ENCODE results near the gene RAB27A.

Gene RAB27A

DNA sequence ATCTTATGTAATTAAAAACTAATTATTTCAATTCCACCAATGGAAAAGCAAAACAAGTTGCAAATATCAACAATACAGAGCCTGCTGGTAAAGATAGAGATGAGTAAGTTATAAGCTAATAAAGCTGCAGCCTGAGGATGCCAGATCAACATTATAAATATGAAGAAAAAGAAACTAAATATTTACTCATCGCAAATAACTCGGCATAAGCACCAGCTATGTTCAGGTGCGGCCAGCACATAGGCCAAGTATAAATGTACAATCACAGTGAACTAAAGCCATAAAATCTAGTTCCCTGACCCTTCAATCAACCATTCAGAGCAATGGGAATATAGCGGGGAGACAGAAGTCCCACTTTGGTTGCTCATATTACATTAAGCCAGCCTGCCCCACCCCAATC is 85.1 kb downstream of the RAB27A start:
- no peak for TF ChIP-seq RAD21 (IDR thresholded peaks at IDR 0.05; ENCODE audit: low read depth)

GRCh38 chr15:55202206-55202605 is 87.4 kb downstream of the RAB27A start:
- TF ChIP-seq YY1 (IDR thresholded peaks at IDR 0.05; ENCODE audit: low read depth) = no peak
- no peak for TF ChIP-seq RAD21 (IDR thresholded peaks at IDR 0.05; ENCODE audit: low read depth)
- TF ChIP-seq CEBPB (IDR thresholded peaks at IDR 0.05) = no peak
- no peak for TF ChIP-seq TCF12 (IDR thresholded peaks at IDR 0.05; ENCODE audit: low read depth)
- TF ChIP-seq, protein P1, sequence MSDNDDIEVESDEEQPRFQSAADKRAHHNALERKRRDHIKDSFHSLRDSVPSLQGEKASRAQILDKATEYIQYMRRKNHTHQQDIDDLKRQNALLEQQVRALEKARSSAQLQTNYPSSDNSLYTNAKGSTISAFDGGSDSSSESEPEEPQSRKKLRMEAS (IDR thresholded peaks at IDR 0.05) = no peak
- TF ChIP-seq, protein P2, sequence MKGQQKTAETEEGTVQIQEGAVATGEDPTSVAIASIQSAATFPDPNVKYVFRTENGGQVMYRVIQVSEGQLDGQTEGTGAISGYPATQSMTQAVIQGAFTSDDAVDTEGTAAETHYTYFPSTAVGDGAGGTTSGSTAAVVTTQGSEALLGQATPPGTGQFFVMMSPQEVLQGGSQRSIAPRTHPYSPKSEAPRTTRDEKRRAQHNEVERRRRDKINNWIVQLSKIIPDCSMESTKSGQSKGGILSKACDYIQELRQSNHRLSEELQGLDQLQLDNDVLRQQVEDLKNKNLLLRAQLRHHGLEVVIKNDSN (IDR thresholded peaks at IDR 0.05) = no peak
- TF ChIP-seq EGR1 (IDR thresholded peaks at IDR 0.05) = no peak
- no peak for TF ChIP-seq NFIC (IDR thresholded peaks at IDR 0.05)
- TF ChIP-seq, protein P3, sequence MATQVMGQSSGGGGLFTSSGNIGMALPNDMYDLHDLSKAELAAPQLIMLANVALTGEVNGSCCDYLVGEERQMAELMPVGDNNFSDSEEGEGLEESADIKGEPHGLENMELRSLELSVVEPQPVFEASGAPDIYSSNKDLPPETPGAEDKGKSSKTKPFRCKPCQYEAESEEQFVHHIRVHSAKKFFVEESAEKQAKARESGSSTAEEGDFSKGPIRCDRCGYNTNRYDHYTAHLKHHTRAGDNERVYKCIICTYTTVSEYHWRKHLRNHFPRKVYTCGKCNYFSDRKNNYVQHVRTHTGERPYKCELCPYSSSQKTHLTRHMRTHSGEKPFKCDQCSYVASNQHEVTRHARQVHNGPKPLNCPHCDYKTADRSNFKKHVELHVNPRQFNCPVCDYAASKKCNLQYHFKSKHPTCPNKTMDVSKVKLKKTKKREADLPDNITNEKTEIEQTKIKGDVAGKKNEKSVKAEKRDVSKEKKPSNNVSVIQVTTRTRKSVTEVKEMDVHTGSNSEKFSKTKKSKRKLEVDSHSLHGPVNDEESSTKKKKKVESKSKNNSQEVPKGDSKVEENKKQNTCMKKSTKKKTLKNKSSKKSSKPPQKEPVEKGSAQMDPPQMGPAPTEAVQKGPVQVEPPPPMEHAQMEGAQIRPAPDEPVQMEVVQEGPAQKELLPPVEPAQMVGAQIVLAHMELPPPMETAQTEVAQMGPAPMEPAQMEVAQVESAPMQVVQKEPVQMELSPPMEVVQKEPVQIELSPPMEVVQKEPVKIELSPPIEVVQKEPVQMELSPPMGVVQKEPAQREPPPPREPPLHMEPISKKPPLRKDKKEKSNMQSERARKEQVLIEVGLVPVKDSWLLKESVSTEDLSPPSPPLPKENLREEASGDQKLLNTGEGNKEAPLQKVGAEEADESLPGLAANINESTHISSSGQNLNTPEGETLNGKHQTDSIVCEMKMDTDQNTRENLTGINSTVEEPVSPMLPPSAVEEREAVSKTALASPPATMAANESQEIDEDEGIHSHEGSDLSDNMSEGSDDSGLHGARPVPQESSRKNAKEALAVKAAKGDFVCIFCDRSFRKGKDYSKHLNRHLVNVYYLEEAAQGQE (IDR thresholded peaks at IDR 0.05; ENCODE audit: low read depth) = no peak
- no peak for TF ChIP-seq TAF1 (IDR thresholded peaks at IDR 0.05; ENCODE audit: low read depth)
- TF ChIP-seq ZBTB7A (IDR thresholded peaks at IDR 0.05; ENCODE audit: low read depth) = no peak
- TF ChIP-seq TEAD4 (IDR thresholded peaks at IDR 0.05) = no peak
- TF ChIP-seq CREB1 (IDR thresholded peaks at IDR 0.05; ENCODE audit: low read depth) = no peak
- no peak for TF ChIP-seq FOXM1 (IDR thresholded peaks at IDR 0.05; ENCODE audit: borderline replicate concordance, low read depth)
- no peak for TF ChIP-seq EP300 (IDR thresholded peaks at IDR 0.05; ENCODE audit: borderline replicate concordance)

DNA sequence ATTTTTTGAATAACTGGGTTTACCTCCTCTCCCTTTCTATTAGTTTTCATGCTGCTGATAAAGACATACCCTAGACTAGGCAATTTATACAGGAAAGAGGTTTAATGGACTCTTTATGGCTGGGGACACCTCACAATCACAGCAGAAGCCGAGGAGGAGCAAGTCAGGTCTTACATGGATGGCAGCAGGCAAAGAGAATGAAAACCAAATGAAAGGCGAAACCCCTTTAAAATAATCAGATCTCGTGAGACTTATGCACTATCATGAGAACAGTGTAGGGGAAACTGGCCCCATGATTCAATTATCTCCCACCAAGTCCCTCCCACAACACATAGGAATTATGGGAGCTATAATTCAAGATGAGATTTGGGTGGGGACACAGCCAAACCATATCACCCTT is 90.9 kb downstream of the RAB27A start:
- no peak for TF ChIP-seq CREB1 (IDR thresholded peaks at IDR 0.05; ENCODE audit: low read depth)
- TF ChIP-seq, protein P2 (IDR thresholded peaks at IDR 0.05) = no peak
- no peak for TF ChIP-seq RAD21 (IDR thresholded peaks at IDR 0.05; ENCODE audit: low read depth)
- no peak for TF ChIP-seq EP300 (IDR thresholded peaks at IDR 0.05; ENCODE audit: borderline replicate concordance)
- TF ChIP-seq ZBTB7A (IDR thresholded peaks at IDR 0.05; ENCODE audit: low read depth) = no peak
- TF ChIP-seq, protein P1 (IDR thresholded peaks at IDR 0.05) = no peak
- TF ChIP-seq NFIC (IDR thresholded peaks at IDR 0.05) = no peak
- TF ChIP-seq TCF12 (IDR thresholded peaks at IDR 0.05; ENCODE audit: low read depth) = no peak

DNA sequence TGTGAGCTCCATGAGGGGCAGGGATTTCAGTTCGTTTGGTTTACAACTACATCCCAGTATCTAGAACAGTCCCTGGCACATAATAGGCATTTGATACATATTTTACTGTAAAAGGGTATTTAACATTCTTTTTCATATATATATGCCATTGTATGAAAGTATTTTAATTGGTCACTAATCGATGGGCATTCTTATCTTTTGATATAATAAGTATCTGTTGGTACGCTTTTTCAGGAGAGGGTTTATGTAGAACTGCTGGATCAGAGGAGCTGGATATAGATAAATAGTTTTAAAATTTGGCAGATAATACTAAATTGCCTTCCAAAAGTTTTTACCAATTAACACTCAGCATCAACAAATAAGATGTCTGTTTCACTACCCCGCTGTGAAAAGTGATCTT is 91.9 kb downstream of the RAB27A start:
- TF ChIP-seq YY1 (IDR thresholded peaks at IDR 0.05; ENCODE audit: low read depth) = no peak
- no peak for TF ChIP-seq TAF1 (IDR thresholded peaks at IDR 0.05; ENCODE audit: low read depth)
- TF ChIP-seq ZBTB7A (IDR thresholded peaks at IDR 0.05; ENCODE audit: low read depth) = no peak
- TF ChIP-seq TEAD4 (IDR thresholded peaks at IDR 0.05) = no peak
- no peak for TF ChIP-seq CREB1 (IDR thresholded peaks at IDR 0.05; ENCODE audit: low read depth)
- TF ChIP-seq RAD21 (IDR thresholded peaks at IDR 0.05; ENCODE audit: low read depth) = no peak
- TF ChIP-seq EGR1 (IDR thresholded peaks at IDR 0.05) = no peak

- TF ChIP-seq ZBTB7A (IDR thresholded peaks at IDR 0.05; ENCODE audit: low read depth) (no peak), TEAD4 (IDR thresholded peaks at IDR 0.05) (no peak), NFIC (IDR thresholded peaks at IDR 0.05) (no peak)
Measured at GRCh38 chr15:55197362-55197705, 92.3 kb downstream of the RAB27A start.

DNA sequence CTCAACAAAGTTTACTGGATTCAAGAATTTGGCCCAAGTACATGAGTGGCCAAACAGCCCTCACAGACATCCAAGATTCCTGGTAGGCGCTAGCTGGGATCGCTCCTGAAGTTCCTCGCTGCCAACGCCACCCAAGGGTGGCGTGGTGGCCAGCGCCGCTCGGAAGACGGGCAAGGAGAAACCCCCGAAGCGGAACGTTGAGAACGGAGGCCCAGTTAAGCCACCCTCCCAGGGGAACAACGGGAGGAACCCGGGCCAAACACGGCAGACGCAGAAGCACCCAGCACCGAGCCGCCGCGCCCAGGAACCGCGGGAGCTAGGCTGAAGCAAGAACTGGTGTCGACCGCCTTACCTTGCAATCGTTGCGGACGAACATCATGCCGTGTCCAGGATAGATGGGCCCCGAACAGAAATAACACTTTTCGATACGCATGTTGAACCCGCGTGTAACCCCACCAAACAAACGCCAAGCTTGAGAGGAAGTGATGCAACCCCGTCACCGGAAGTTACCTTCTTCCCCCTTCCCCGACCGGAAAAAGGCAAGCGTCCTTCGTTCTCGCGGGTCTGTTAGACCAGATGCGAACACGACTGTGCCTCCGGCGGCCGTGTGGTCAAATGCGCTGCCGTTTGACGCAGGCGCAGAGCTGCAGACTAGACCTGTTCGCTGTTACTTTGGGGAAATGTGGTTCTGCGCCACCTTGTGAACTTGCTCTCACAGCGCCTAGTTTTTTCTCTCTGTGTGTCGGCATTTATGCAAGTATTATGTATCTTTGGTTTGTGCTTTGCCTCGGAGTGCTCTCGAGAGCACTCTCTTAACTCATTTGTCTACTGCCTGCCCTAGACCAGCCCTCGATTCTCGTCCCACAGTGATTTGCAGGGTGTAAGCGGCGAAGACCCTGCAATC is 92.9 kb downstream of the RAB27A start, which contains the start of gene RSL24D1:
TSS of gene RSL24D1 (minus strand) at position 484 of the 904 bp plus-strand sequence. CDS start at position 433, 51 bp downstream.
- TF ChIP-seq, protein P1 (IDR thresholded peaks at IDR 0.05) = peak; percentile 93
- TF ChIP-seq TAF1 (IDR thresholded peaks at IDR 0.05; ENCODE audit: low read depth) (peak; percentile 74), RAD21 (IDR thresholded peaks at IDR 0.05; ENCODE audit: low read depth) (peak; percentile 1; the same call in 1 of the 2 replicates), FOXM1 (IDR thresholded peaks at IDR 0.05; ENCODE audit: borderline replicate concordance, low read depth) (no peak), CREB1 (IDR thresholded peaks at IDR 0.05; ENCODE audit: low read depth) (peak; percentile 73), EP300 (IDR thresholded peaks at IDR 0.05; ENCODE audit: borderline replicate concordance) (no peak), CEBPB (IDR thresholded peaks at IDR 0.05) (peak; percentile 86), TCF12 (IDR thresholded peaks at IDR 0.05; ENCODE audit: low read depth) (peak; percentile 31; the same call in 1 of the 2 replicates), ZBTB7A (IDR thresholded peaks at IDR 0.05; ENCODE audit: low read depth) (0 out of 2 replicates have a peak, but pooled peaks have one; percentile 22)
- TF ChIP-seq, protein P2 (IDR thresholded peaks at IDR 0.05) = no peak
- TF ChIP-seq, protein P3 (IDR thresholded peaks at IDR 0.05; ENCODE audit: low read depth) = no peak
